Measurements from ENCODE around the gene PCDHGB1.
"Not testable (repeated sequence)": the region's sequence is repeated elsewhere in the genome, so short reads cannot be mapped to it uniquely, and the experiment has no call there.

GRCh38 chr5:141316963-141317362, 32.9 kb upstream of the PCDHGB1 start:
- not testable (repeated sequence) for TF ChIP-seq EZH2 (IDR thresholded peaks at IDR 0.05; ENCODE audit: insufficient read depth, poor library complexity, severe bottlenecking); EZH2phosphoT487 (IDR thresholded peaks at IDR 0.05; ENCODE audit: insufficient read depth, low read depth)
